Stimulated activated CD4-positive, alpha-beta T cell treated with anti-CD3 and anti-CD28 coated beads, Interleukin-12 subunit alpha, Interleukin-12 subunit beta, amount 100 ng/mL, for 4 hours (primary cell): ENCODE measurements around the gene C6orf136.
A peak's percentile ranks its signal among the peaks of the same experiment; 100 is the strongest.

Experiments used
- DNase-seq: peaks from one replicate; pipeline ENCODE4 v3.0.0-alpha.2; 2020

Gene C6orf136

DNA sequence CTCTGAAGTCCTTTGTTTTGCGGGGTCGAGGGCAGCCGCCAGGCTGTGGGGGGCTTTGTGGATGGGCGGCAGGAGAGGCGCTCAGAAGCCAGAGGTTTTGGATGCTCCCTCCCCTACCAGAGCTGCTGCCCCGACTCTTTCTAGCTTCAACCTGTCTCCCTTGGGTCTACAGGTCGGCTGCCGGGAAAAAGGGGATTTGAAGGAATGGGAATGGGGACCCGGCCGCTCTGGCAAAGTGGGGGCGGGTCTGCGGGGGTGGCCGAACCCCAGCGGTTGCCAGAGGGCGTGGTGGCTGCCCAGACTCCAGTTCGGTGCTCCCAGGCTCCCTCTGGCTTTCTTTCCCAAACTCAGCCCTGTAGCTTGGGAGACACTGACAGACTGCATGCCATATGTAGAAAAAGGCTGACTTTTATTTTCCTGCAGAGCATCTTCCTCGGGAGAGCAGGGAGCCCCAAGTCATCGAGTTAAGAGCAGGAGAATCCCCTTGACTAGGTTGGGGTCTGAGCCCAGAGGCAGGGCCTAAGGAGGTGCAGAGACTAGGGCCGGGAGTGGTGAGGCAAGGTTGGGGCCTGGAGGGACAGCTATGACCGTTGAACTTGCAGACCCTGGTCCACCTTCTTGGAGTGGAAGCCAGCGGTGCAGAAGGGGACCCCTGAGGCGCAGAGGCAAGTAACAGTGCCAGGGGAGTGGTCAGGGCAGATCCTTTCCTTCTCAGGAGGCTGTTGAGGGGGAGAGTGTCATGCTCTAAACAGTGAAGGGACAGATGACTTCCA, 40.9 kb downstream of the C6orf136 start:
- DNase-seq, result no peak

DNA sequence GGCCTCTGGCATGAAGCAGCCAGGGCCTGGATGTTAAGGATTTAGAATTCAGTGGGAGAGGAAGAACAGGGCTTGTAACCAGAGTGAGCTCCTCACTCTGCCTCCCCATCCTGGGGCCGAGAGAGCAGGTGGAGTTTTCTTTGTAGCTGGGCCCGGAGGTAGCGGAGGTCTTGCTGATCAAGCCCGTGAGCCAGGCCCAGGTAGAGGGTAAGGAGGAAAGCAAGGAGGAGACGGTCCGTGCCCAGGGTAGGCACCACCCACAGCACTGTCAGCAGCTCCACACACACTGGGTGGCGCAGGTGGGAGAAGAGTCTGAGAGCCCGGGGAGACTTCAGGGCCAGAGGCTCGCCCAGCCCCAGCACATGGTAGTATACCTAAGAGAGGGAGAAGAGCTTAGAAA, 41.6 kb downstream of the C6orf136 start:
- no peak for DNase-seq

DNA sequence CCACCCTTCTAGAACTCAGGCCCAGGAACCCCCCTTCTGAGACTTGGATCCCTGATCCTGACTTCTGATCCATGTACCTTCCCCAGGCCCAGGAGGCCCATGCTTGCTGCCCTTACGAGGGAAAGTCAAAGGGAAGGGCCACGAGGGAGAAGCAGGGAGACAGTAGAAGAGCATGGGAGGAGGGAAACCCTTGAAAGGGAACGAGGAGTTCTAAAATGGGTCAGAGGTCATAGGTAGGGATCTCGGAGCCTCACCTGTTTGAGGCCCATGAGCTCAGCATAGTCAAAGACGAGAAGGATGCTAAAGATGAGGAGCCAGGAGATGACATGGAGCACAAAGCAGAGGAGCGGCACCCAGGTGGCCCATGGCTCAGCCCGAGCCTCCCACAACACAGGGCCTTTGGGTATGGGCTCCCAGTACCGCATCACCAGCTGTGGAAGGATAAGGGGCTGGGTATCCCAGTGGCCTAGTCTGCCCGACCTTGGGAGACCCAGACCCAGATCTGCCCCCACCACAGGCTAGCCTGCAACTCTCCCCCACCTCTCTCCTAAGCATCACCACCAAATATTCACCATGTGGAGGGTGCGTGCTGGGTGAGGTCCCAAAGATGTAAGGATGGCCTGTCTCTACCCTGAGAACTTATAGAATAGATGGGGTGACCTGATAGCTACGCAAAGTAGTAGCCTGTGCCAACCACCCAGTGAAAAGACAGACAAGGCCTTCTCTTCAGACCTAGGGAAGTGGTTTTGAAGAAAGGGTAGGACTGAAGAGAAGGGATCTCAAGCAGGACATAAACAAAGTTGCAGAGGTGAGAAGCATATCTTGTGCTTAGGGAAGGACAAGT, 42.3 kb downstream of the C6orf136 start:
- no peak for DNase-seq

DNA sequence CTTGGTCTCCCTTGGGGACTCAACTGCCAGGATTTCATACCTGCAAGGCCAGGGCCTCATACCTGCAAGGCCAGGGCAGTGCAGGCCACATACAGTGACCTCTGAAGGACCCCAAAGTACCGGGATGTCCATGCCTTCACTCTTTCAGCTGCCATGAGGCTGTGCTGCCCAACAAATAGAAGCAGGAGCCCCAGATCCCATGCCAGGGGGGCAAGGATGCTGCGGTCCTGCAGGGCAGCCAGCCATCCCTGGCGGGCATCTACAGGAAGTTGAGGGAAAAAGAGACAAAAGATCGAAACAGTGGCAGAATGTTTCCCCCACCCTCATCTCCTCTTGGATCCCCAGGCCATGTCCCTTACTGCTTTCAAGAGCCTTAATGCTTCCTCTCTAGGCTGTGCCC, 43.1 kb downstream of the C6orf136 start:
- DNase-seq, result no peak

DNA sequence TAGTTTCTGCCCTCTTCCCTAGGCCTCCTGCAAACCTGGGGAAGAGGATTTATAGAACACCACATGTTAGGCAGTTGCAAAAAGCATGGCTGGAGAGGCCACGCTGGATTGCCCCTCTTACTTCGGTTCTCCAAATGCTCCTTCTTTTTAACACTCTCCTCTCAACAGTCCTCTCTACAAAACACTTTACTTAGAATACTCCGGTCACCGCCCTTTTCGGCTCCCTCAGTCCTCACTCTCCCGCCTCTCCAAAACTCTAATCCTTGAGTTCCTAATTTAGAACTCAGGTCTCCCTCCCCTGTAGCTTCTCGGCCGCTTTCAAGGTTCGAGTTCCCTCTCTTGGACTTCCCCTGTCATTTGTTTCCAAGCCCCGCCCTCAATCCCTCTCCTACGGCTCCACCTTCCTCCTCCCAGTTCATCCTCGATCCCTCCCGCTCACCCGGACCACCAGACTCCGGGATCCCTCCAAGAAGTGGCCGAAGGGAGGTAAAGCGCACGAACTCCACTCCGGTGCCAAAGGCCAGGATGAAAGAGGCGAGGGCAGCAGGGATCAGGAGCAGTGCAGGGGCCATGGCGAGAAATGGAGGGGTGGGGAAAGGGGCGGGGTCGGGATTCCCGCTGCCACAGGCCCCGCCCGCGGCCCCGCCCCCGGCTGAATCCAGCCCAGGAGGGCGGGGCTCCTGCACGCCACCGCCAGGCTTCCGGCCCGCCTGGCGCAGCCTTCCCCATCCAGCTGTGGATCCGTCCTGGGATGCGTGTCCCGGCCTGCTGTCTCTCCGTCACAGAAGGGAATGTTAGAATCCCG, 43.7 kb downstream of the C6orf136 start, which contains the start of gene NRM:
Gene NRM, minus strand, starts transcription at position 582 of the 805 bp plus-strand sequence. Its CDS starts 10 bp downstream, at position 572.
- DNase-seq, result peak; percentile 81

DNA sequence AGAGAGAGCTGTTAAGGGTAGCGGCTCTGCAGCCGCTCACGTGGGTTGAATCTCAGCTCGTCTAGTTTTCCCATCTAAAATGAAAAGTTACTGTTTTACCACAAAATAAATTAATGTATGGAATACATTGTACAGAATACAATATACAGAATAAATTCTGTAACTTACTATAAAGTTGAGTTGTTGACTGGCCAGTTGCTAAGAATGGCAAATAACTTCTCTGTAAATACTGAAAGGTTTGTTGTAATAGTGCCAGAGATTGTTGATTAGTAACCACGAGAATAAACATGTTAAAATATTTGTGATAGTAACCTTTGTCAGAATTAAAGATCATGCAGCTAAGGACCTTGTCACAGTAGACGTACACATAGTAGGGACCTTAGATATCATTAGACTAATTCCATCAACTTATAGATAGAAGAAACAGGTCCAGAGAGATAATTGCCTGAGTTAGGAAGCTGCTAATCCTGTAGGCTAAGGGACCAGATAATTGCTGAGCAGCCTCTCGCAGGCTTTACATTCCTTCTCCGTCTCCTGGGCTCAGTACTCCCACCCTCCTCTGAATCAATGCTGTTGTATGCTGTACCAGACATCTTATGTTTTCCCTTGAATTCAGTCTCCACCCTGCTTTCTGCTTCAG, 44.4 kb downstream of the C6orf136 start:
- DNase-seq, result no peak

DNA sequence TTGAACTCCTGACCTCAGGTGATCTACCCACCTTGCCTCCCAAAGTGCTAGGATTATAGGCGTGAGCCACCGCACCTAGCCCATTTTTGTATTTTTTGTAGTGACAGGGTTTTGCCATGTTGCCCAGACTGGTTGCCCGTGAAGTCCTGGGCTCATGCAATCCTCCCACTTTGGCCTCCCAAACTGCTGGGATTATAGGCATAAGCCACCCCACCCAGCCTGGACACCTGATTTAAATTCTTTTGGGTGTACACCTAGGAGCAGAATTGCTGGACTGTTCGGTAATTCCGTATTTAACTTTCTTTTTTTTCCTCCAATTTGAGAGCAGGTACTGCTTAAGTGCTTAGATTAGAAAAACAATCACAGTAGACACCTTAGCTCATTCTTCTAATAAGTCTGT, 49.5 kb downstream of the C6orf136 start:
- no peak for DNase-seq

DNA sequence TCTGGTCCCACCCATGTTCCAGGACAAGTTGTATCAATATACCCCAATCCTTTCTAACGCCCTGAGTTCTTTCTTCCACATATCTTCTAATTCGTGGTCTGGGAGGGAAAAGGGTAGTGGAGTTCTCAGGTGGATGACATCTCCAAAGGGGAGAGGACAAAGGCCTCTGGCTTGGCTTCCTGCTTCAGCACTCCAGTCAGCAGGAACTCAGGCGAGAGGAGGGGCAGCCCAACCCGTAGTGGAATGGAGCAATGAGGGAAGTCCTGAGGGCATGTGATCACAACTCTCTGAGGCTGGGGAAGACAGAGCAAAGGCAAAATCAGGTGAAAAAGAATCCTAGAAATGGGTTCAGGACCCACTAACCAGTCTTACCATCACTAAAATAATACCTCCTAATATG, 53.4 kb downstream of the C6orf136 start:
- DNase-seq, result no peak
